DOHH2 (cell line): ENCODE data around the gene RETREG1.
A peak's percentile ranks its signal among the peaks of the same experiment; 100 is the strongest.

Experiments used
- H3F3A ChIP-seq: fragments of 200-600 bp; sonication (generic), shearing (Covaris generic); 2 replicates; pipeline ENCODE4 v1.6.0; 2016; ENCODE audit warnings: antibody characterized with exemption, mild to moderate bottlenecking; ENCODE audit not compliant: control insufficient read depth, insufficient read depth
- H3K27ac ChIP-seq: fragments of 200-600 bp; sonication (generic); 2 replicates; pipeline ENCODE4 v1.5.1; 2014; ENCODE audit warnings: low read depth, mild to moderate bottlenecking, low read length, moderate library complexity
- H3K27me3 ChIP-seq: fragments of 200-600 bp; sonication (generic); 2 replicates; pipeline ENCODE4 v1.6.1; 2014; ENCODE audit warnings: mild to moderate bottlenecking, low read length, mixed read lengths; ENCODE audit not compliant: control insufficient read depth
- H3K36me3 ChIP-seq: fragments of 200-600 bp; sonication (generic); 2 replicates; pipeline ENCODE4 v1.6.1; 2014; ENCODE audit warnings: mild to moderate bottlenecking, low read length, moderate library complexity, mixed read lengths; ENCODE audit not compliant: control insufficient read depth
- H3K4me1 ChIP-seq: fragments of 200-600 bp; sonication (generic); 2 replicates; pipeline ENCODE4 v1.6.1; 2014; ENCODE audit warnings: mild to moderate bottlenecking, low read length, mixed read lengths; ENCODE audit not compliant: control insufficient read depth
- H3K4me2 ChIP-seq: fragments of 200-600 bp; sonication (generic); 2 replicates; pipeline ENCODE4 v1.6.0; 2014; ENCODE audit warnings: mild to moderate bottlenecking, low read length, moderate library complexity
- H3K4me3 ChIP-seq: fragments of 200-600 bp; sonication (generic); 2 replicates; pipeline ENCODE4 v1.5.1; 2014; ENCODE audit warnings: mild to moderate bottlenecking, low read length, mixed read lengths
- H3K79me2 ChIP-seq: fragments of 200-600 bp; sonication (generic); 2 replicates; pipeline ENCODE4 v1.6.1; 2014; ENCODE audit warnings: mild to moderate bottlenecking, low read length, mixed read lengths; ENCODE audit not compliant: control insufficient read depth
- H3K9me2 ChIP-seq: fragments of 200-600 bp; sonication (generic); replicated peaks from 2 replicates; pipeline ENCODE4 v1.6.1; 2014; ENCODE audit warnings: mild to moderate bottlenecking, low read length, mixed read lengths; ENCODE audit not compliant: control insufficient read depth
- H3K9me3 ChIP-seq: fragments of 200-600 bp; sonication (generic); 2 replicates; pipeline ENCODE4 v1.6.1; 2014; ENCODE audit warnings: antibody characterized with exemption, low read length, mixed read lengths; ENCODE audit not compliant: control insufficient read depth, insufficient read depth
- H4K20me1 ChIP-seq: fragments of 200-600 bp; sonication (generic); 2 replicates; pipeline ENCODE4 v1.6.0; 2014; ENCODE audit warnings: low read depth, mild to moderate bottlenecking, antibody characterized with exemption, low read length, moderate library complexity; ENCODE audit not compliant: control insufficient read depth, insufficient read depth
- EZH2phosphoT487 ChIP-seq: fragments of 200-600 bp; sonication (generic); IDR thresholded peaks from 2 replicates; pipeline ENCODE4 v1.6.1; 2017; ENCODE audit warnings: borderline replicate concordance, mild to moderate bottlenecking, antibody characterized with exemption, low read length, moderate library complexity, mixed read lengths
- TF ChIP-seq, protein P1 (sequence below): fragments of 200-600 bp; sonication (generic); IDR thresholded peaks from one replicate; pipeline ENCODE4 v1.5.1; 2014; ENCODE audit warnings: antibody characterized with exemption, mild to moderate bottlenecking, low read depth, low read length; ENCODE audit not compliant: poor library complexity, severe bottlenecking

RETREG1 gene

DNA sequence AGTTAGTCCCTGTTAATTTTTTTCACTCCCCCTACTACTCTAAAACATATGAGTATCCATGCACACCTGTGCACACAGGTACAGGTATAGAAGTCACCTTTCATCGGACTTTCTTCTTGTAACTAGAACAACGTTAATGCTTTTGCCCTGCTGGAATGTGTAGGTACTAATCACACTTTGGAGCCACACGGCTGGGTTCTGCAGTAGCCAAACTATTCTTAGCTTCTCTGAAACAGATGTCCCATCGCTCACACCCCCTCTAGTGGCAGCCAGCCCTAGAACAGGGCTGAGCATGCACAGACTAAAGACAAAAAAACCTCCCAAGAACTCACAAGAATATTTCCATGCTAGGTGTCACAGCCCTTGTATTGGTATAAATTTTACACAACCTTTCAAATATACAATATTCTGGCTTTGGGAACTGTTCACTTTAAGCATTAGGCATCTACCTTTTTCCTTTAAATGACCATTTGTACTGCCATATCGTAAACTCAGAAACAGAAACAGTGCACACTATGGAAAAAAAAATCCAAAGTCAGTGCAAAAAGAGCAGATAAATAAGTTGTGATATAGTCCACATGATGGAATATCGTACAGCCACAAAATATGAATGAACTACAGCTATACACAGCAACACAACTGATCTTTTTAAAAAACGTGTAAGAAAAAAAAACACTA lies 64.0 kb downstream of the RETREG1 start:
- Histone ChIP-seq H3K9me2 (no peaks in the 10 kb centered on the region), H3K9me3 (no peaks in the 10 kb centered on the region), H3K27ac (no peak overlapping the region), H3F3A (peaks cover 6% of the 10 kb centered on the region; the same call in 1 of the 2 replicates), H3K4me2 (peak overlapping the region; percentile 25; the same call in 1 of the 2 replicates), H3K27me3 (no peaks in the 10 kb centered on the region), H3K4me1 (peaks cover 64% of the 10 kb centered on the region), H3K79me2 (no peaks in the 10 kb centered on the region), H3K4me3 (no peak overlapping the region), H3K36me3 (no peaks in the 10 kb centered on the region), H4K20me1 (no peaks in the 10 kb centered on the region)
- TF ChIP-seq, protein P1, sequence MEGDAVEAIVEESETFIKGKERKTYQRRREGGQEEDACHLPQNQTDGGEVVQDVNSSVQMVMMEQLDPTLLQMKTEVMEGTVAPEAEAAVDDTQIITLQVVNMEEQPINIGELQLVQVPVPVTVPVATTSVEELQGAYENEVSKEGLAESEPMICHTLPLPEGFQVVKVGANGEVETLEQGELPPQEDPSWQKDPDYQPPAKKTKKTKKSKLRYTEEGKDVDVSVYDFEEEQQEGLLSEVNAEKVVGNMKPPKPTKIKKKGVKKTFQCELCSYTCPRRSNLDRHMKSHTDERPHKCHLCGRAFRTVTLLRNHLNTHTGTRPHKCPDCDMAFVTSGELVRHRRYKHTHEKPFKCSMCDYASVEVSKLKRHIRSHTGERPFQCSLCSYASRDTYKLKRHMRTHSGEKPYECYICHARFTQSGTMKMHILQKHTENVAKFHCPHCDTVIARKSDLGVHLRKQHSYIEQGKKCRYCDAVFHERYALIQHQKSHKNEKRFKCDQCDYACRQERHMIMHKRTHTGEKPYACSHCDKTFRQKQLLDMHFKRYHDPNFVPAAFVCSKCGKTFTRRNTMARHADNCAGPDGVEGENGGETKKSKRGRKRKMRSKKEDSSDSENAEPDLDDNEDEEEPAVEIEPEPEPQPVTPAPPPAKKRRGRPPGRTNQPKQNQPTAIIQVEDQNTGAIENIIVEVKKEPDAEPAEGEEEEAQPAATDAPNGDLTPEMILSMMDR: peak; percentile 92
- no peak for TF ChIP-seq EZH2phosphoT487

DNA sequence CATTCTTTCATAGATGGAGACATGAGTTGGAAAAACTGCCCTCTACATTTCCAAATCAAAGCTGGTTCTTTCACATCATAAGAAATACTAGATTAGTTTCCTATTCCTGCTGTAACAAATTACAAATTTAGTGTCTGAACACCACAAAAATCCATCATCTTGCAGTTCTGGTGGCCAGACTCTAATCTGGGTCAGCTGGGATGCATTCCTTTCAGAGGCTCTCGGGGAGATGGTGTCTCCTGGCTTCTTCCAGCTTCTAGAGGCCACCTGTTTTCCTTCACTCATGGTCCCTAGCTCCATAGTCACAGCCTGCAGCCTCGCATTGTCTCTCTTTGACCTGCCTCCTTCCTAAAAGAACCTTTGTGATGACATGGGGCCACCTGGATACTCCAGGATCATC lies 65.2 kb downstream of the RETREG1 start:
- Histone ChIP-seq H3K4me2 (no peak overlapping the region), H3K79me2 (no peaks in the 10 kb centered on the region), H3K36me3 (no peaks in the 10 kb centered on the region), H4K20me1 (no peaks in the 10 kb centered on the region), H3K9me3 (no peaks in the 10 kb centered on the region), H3K27ac (no peak overlapping the region), H3K9me2 (no peaks in the 10 kb centered on the region), H3K4me1 (peaks cover 52% of the 10 kb centered on the region), H3F3A (no peaks in the 10 kb centered on the region), H3K4me3 (no peak overlapping the region), H3K27me3 (no peaks in the 10 kb centered on the region)
- no peak for TF ChIP-seq EZH2phosphoT487
- TF ChIP-seq, protein P1: no peak

DNA sequence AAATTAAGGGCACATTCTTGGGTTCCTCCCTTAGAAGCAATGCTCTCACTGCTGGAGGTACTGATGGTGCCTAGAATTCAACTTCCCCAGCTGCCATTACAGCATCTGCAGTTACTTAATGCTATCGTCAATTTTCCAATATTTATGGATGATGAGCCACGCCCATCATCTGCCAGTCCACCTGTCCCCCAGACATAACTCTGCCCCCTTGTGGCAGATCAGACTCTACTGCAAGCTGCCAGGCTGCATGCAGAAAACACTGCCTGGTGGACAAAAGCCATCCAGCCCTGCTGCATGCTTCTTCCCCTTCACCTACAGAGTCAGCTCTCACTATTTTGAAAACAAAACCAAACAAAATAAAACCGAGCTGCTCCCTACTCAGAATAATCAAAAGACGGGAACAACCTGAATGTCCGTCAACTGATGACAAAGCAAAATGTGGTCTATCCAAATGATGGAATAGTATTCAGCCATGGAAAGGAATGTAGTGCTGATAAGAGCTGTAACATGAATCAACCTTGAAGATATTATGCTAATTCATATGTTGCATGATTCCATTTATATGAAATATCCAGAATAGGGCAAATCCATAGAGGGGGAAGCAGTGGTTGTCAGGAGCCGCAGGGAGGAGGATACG lies 66.4 kb downstream of the RETREG1 start:
- H4K20me1 ChIP-seq: no peaks in the 10 kb centered on the region
- peak overlapping the region; percentile 54 for H3K4me3 ChIP-seq
- H3K27ac ChIP-seq: no peak overlapping the region
- H3K4me2 ChIP-seq: peak overlapping the region; percentile 47
- no peaks in the 10 kb centered on the region for H3K79me2 ChIP-seq
- peaks cover 40% of the 10 kb centered on the region for H3K4me1 ChIP-seq
- H3K9me3 ChIP-seq: no peaks in the 10 kb centered on the region
- no peaks in the 10 kb centered on the region for H3K27me3 ChIP-seq
- H3K9me2 ChIP-seq: no peaks in the 10 kb centered on the region
- TF ChIP-seq, protein P1: peak; percentile 95
- TF ChIP-seq EZH2phosphoT487: no peak
- H3K36me3 ChIP-seq: no peaks in the 10 kb centered on the region
- no peaks in the 10 kb centered on the region for H3F3A ChIP-seq
